ENCODE data around the gene ATP6V1G3. TPM values are rescaled to one million over a fixed set of nuclear protein-coding genes. Genes with fewer than 3 reads are reported as not detected.

The ATP6V1G3 gene
- total RNA-seq, 3 donors from 2014 or later (not counting 1 experiment from before 2014, with no cell fraction given), result not detected

DNA sequence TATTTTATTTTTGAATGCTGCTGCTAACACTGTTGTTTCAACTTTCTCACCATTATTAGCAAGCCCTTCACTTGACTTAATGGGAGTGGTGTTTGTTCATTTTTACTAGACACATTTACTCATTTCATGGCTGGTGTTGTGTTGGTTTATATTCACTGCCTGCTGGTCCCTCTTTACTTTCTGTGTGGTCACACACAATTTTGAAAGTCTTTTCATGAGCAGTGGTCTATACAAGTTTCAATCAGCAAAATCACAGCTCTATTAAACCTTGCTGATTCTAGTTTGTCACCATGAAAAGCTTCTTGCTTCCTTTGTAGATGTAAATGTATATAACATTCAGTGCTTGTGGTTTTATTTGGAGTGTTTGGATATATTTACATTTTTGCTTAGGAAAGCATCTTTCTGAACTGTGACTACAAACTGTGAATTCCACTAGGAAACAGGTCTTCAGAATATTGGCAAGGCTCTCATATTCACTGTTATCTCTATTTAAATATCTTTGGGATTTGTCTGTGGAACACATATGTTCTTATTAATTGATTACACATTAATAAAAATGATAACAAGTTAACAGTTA, 22.8 kb downstream of the ATP6V1G3 start:
- DNase-seq (no peak), ATAC-seq (no peak)
- peaks cover 22% of the 10 kb centered on the region for H3K4me1 ChIP-seq (ENCODE audit: control insufficient read depth, insufficient read depth, low read length)
- H3K36me3 ChIP-seq (ENCODE audit: control insufficient read depth, insufficient read depth, low read length), result no peaks in the 10 kb centered on the region
- H3K4me1 Mint-ChIP-seq, result peaks cover 76 to 83% of the 10 kb centered on the region in 2 donors
- peak overlapping the region; percentile 82 for H3K4me3 Mint-ChIP-seq
- intact Hi-C loops (cut with micrococcal nuclease), result loop anchor here (5.0 kb wide), 1 partner anchor 415 kb away; no protein-coding TSS in a partner anchor
- peaks cover 10% of the 10 kb centered on the region for H3K36me3 Mint-ChIP-seq
- peak overlapping the region; percentile 2 for H3K4me3 ChIP-seq (ENCODE audit: low read length)
- H3K27ac Mint-ChIP-seq, result peak overlapping the region; percentile 55 to 88
- TF ChIP-seq, protein P1, sequence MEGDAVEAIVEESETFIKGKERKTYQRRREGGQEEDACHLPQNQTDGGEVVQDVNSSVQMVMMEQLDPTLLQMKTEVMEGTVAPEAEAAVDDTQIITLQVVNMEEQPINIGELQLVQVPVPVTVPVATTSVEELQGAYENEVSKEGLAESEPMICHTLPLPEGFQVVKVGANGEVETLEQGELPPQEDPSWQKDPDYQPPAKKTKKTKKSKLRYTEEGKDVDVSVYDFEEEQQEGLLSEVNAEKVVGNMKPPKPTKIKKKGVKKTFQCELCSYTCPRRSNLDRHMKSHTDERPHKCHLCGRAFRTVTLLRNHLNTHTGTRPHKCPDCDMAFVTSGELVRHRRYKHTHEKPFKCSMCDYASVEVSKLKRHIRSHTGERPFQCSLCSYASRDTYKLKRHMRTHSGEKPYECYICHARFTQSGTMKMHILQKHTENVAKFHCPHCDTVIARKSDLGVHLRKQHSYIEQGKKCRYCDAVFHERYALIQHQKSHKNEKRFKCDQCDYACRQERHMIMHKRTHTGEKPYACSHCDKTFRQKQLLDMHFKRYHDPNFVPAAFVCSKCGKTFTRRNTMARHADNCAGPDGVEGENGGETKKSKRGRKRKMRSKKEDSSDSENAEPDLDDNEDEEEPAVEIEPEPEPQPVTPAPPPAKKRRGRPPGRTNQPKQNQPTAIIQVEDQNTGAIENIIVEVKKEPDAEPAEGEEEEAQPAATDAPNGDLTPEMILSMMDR (IDR thresholded peaks at IDR 0.05), result no peak
- no peaks in the 10 kb centered on the region for H3K9me3 ChIP-seq (ENCODE audit: control insufficient read depth, insufficient read depth, low read length)
- H3K27ac ChIP-seq (ENCODE audit: low read length), result peak overlapping the region; percentile 20
- H3K27me3 ChIP-seq (ENCODE audit: control insufficient read depth, insufficient read depth, low read length), result no peaks in the 10 kb centered on the region
- no peaks in the 10 kb centered on the region for H3K27me3 Mint-ChIP-seq (ENCODE audit: low read depth in 2 of 2)
- H3K9me3 Mint-ChIP-seq, result no peaks in the 10 kb centered on the region

DNA sequence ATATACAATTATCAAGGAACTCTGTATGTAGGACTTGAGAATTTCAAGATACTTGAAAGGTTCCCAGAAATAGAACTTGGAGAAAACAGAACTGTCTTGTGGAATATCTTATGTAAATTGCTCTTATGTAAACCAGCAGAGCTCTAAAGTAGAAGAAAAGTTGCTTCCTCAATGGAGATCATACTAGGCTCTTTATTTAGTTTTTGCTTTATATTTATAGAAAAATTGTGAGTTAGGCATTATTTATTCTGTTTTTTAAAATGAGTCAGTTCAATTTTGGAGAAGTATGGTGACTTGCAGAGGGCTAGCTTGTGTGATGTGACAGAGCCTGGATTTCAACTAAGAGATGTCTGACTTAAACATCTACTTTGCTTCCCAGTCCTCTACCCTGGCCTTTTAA, 40.4 kb downstream of the ATP6V1G3 start:
- Histone ChIP-seq H3K27ac (ENCODE audit: low read length) (no peak overlapping the region), H3K27me3 (ENCODE audit: control insufficient read depth, insufficient read depth, low read length) (no peaks in the 10 kb centered on the region), H3K4me1 (ENCODE audit: control insufficient read depth, insufficient read depth, low read length) (peaks cover 7% of the 10 kb centered on the region), H3K4me3 (ENCODE audit: low read length) (no peak overlapping the region), H3K36me3 (ENCODE audit: control insufficient read depth, insufficient read depth, low read length) (no peaks in the 10 kb centered on the region), H3K9me3 (ENCODE audit: control insufficient read depth, insufficient read depth, low read length) (no peaks in the 10 kb centered on the region)
- no peak overlapping the region for H3K4me3 Mint-ChIP-seq
- H3K36me3 Mint-ChIP-seq, result no peaks in the 10 kb centered on the region
- intact Hi-C loops (cut with micrococcal nuclease), result no loop called here
- TF ChIP-seq, protein P1 (IDR thresholded peaks at IDR 0.05), result no peak
- peaks cover 0 to 6% of the 10 kb centered on the region in 2 donors for H3K9me3 Mint-ChIP-seq
- no peaks in the 10 kb centered on the region for H3K27me3 Mint-ChIP-seq (ENCODE audit: low read depth in 2 of 2)
- ATAC-seq (no peak), DNase-seq (no peak)
- H3K4me1 Mint-ChIP-seq, result peaks cover 20 to 35% of the 10 kb centered on the region in 2 donors
- H3K27ac Mint-ChIP-seq, result peak overlapping the region; percentile 24 to 31

- peaks cover 7% of the 10 kb centered on the region for H3K4me1 ChIP-seq (ENCODE audit: control insufficient read depth, insufficient read depth, low read length)
- peaks cover 20 to 35% of the 10 kb centered on the region in 2 donors for H3K4me1 Mint-ChIP-seq
- ATAC-seq (no peak), DNase-seq (no peak)
- no peaks in the 10 kb centered on the region for H3K36me3 Mint-ChIP-seq
- H3K27me3 ChIP-seq (ENCODE audit: control insufficient read depth, insufficient read depth, low read length), result no peaks in the 10 kb centered on the region
- no peaks in the 10 kb centered on the region for H3K9me3 ChIP-seq (ENCODE audit: control insufficient read depth, insufficient read depth, low read length)
- H3K36me3 ChIP-seq (ENCODE audit: control insufficient read depth, insufficient read depth, low read length), result no peaks in the 10 kb centered on the region
- WGBS (ENCODE audit: insufficient coverage), result 100% methylated on average over 1 of the region's 1 CpG
- peaks cover 0 to 6% of the 10 kb centered on the region in 2 donors for H3K9me3 Mint-ChIP-seq
- intact Hi-C loops (cut with micrococcal nuclease), result no loop called here
- H3K4me3 Mint-ChIP-seq, result no peak overlapping the region
- TF ChIP-seq, protein P1 (IDR thresholded peaks at IDR 0.05), result no peak
- peak overlapping the region in 1 of 2 donors; percentile 24 for H3K27ac Mint-ChIP-seq
- no peak overlapping the region for H3K4me3 ChIP-seq (ENCODE audit: low read length)
- no peak overlapping the region for H3K27ac ChIP-seq (ENCODE audit: low read length)
- H3K27me3 Mint-ChIP-seq (ENCODE audit: low read depth in 2 of 2), result no peaks in the 10 kb centered on the region
These were observed 40.9 kb downstream of the ATP6V1G3 start for GRCh38 chr1:198499588-198499987.

DNA sequence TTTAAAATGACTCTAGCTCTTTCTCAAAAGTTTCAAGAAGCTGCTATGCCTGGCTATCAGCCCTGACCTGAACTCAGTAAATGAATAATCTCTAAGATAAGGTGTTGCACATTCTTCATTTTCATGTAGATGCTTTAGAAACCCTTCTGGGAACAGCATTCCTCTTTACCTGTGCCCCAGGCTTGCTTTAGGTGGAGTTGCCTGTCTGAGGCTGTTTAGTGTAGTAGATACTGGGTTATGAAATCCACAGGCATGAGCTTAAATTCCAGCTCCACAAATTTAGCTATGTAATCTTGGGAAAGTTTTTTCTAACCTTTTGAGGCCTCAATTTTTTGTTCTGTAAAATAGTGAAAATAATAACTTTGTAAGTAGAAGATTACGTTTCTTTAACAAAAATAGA, 41.6 kb downstream of the ATP6V1G3 start:
- Mint-ChIP-seq H3K4me1 (peaks cover 20 to 35% of the 10 kb centered on the region in 2 donors), H3K4me3 (no peak overlapping the region)
- no peak for ATAC-seq

More for the DNA sequence above, 41.6 kb downstream of the ATP6V1G3 start:
- H3K9me3 ChIP-seq (ENCODE audit: control insufficient read depth, insufficient read depth, low read length), result no peaks in the 10 kb centered on the region
- H3K27me3 ChIP-seq (ENCODE audit: control insufficient read depth, insufficient read depth, low read length), result no peaks in the 10 kb centered on the region
- intact Hi-C loops (cut with micrococcal nuclease), result no loop called here
- no peak for DNase-seq
- H3K4me3 ChIP-seq (ENCODE audit: low read length), result no peak overlapping the region
- Mint-ChIP-seq H3K36me3 (no peaks in the 10 kb centered on the region), H3K9me3 (peaks cover 0 to 6% of the 10 kb centered on the region in 2 donors), H3K27ac (no peak overlapping the region), H3K27me3 (ENCODE audit: low read depth in 2 of 2) (no peaks in the 10 kb centered on the region)
- no peak overlapping the region for H3K27ac ChIP-seq (ENCODE audit: low read length)
- 100% methylated on average over 1 of the region's 1 CpG for WGBS (ENCODE audit: insufficient coverage)
- no peaks in the 10 kb centered on the region for H3K36me3 ChIP-seq (ENCODE audit: control insufficient read depth, insufficient read depth, low read length)
- H3K4me1 ChIP-seq (ENCODE audit: control insufficient read depth, insufficient read depth, low read length), result peaks cover 7% of the 10 kb centered on the region
- TF ChIP-seq, protein P1 (IDR thresholded peaks at IDR 0.05), result no peak

Data from natural killer cell (primary cell).